Measurements from ENCODE around the gene NEAT1.
A peak's percentile ranks its signal among the peaks of the same experiment; 100 is the strongest.
"Not testable (repeated sequence)": the region's sequence is repeated elsewhere in the genome, so short reads cannot be mapped to it uniquely, and the experiment has no call there.

The NEAT1 gene

DNA sequence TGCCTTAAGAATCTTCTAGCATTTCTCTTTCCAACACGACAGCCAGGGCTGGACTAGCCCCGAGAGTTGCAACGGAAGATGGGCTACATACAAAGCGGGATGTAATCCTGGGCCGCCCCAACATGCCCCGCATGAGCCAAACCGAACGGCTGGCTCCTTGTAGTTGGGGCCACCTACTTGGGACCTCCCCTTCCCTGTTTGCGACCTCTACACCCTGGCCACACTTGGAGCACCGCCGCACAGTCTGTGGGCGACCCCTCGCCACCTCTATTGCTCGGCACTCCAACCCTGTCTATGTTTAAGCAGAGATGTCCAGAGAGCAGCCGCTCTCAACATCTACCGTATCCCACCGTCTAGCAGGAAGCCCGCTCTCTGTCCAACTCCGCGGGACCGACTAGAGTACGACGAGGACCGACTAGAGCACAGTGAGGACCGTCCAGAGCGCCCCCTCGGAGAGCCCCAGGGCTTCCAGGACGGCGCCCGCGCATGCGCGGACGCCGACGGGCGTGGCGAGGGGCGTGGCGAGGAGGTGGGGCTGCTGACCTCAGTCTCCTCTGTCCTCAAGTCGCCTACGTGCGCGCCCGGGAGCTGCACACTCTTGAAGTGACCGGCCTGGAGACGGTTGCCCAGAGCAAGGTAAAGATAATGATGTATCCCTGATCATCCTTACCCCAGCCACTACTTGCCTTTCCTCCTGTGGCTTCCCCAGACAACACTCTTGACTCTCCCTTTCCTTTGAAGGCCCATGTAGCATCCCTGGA lies 32.3 kb downstream of the NEAT1 start:
- no peak for DNase-seq

GRCh38 chr11:65456418-65456817 lies 33.8 kb downstream of the NEAT1 start:
- DNase-seq = no peak

- DNase-seq = no peak
Measured at GRCh38 chr11:65459552-65459951, 37.0 kb downstream of the NEAT1 start.

GRCh38 chr11:65465471-65465870 lies 42.9 kb downstream of the NEAT1 start:
- DNase-seq = not testable (repeated sequence)

DNA sequence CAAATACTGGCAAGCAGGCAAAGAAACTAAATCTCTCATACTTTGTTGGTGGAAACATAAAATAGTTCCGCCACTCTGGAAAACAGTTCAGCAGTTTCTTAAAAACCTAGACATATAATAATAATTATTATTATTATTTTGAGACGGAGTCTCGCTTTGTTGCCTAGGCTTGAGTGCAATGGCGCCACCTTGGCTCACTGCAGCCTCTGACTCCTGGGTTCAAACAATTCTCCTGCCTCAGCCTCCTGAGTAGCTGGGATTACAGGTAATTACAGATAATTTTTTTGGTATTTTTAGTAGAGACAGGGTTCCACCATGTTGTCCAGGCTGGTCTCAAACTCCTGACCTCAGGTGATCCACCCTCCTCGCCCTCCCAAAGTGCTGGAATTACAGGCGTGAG lies 44.7 kb downstream of the NEAT1 start:
- DNase-seq = not testable (repeated sequence)

- DNase-seq = no peak
Measured at GRCh38 chr11:65468874-65469333, 46.3 kb downstream of the NEAT1 start.

DNA sequence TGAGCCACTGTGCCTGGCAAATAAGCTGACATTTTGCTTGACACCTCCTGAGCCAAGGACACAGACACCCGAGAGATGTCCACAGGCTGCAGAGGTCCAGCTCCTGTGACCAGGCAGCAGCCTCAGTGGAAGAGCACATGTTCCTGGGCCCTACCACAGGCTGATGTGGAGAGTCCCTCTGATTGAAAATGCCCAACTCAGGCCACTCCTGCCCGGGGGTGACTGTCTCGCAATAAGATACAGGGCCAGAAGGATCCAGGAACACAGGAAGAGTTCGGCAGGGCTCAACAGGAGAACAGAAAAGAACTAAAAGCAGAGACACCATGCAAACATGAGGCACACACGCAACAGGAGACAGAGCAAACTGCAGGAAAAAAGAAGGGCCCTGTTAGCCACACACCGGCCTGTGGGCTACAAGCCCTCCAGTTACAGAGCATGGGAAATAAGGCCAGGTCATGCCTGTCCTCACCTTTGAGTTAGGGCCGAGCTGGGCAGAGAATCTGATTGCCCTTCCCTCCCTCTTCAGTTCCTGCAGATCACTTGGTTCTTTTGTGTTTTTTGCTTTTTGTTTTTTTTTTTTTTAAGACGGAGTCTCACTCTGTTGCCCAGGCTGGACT lies 47.9 kb downstream of the NEAT1 start:
- DNase-seq = no peak

DNA sequence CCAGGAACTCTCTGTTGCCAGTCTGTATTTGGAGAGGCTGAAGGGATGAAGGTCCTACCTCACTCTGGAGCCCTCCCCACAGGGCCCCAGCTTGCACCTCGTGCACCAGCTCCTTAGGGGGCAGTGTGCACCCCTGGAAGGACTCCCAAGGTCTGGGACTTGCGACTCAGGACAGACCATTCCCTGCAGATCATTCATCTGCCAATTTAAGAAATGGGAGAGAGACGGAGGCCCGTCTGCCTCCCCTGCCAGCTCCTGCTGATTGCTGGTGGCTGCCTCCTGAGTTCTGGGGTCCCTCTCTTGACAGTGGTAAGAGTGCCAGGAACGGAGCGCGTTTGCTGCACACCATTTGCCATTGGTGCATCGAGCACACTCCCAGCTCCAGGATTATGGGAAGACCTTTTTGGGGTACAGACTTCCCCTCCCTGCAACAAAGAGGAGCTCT lies 48.9 kb downstream of the NEAT1 start:
- DNase-seq = no peak

- not testable (repeated sequence) for DNase-seq
Measured at GRCh38 chr11:65472588-65473277, 50.1 kb downstream of the NEAT1 start.

- no peak for DNase-seq
Measured at GRCh38 chr11:65473278-65473860, 50.8 kb downstream of the NEAT1 start.

- no peak for DNase-seq
Measured at GRCh38 chr11:65474864-65475263, 52.3 kb downstream of the NEAT1 start.

GRCh38 chr11:65476632-65477148 lies 54.1 kb downstream of the NEAT1 start:
- DNase-seq = no peak

DNA sequence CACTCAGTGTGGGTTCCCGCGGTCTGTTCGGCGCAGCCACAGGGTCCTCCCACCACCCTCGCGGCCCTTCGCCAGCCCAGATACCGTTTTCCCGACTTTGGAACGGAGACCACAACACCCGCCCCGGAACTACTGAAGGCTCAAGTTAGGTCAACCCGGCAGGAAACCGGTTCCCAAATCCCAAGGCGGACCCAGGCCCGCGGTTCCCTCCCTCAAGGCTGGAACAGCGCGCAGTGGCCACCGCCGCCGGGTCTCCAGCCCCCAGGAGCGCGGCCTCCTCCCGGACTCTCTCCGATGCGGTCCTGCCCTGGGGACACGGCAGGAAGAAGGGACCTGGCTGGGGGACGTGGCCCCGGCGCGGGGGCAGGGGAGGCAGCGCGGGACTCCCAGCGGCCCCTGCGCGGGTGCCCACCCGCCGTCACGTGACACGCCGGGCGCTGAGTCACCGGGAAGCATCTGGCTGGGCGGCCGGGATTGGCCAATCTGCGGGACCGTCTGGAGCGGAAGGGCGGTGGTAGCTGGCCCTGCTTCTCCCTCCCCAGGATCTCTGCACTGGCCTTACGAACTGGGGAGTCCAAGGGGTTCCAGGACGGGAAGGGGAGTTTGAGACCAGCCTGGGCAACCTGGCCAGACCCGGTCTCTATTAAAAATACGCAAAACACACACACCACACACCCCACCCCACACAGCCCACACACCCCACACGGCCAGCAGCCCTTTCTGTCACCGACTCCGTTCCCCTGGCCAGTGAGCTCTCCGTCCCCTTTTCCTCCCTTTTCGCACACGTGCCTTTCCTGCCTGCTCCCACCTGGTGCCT lies 54.8 kb downstream of the NEAT1 start:
- DNase-seq = peak; percentile 23

DNA sequence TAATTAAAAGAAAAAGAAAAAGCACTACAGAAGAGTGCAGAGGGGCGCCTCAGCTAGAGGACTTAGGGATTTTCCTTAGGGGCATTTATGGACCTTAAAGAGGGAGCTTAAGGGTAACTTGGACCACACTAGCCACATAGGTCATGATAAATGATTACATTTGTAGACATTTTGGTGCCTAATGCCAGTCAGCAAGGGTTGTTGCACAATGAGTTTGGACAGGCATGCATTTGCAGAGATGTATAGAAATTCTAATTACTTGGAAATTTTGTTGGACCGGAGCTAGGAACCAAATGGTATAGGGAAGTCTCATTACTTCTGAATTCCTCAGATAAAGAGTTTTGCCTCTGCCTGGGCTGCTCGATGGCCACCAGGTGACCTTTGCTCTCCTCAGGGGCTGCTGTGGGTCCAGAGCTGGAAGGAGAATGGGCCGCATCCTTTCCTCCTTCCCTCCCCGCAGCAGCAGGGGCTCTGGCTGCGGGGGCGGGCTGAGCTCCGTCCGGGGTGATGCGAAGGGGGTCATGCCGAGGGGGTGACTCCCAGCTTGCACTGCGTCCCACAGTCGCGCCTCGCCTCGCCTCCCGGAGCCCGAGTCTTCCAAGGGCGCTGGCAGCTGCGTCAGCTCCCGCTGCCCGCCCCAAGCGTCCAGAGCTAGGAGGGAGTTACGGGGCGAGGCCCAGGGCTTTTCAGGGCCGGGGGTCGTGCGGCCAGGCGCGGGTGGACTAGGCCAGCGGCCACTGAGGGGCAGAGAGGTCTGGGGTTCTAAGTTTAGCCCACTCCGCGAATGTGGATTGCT lies 56.0 kb downstream of the NEAT1 start:
- no peak for DNase-seq

DNA sequence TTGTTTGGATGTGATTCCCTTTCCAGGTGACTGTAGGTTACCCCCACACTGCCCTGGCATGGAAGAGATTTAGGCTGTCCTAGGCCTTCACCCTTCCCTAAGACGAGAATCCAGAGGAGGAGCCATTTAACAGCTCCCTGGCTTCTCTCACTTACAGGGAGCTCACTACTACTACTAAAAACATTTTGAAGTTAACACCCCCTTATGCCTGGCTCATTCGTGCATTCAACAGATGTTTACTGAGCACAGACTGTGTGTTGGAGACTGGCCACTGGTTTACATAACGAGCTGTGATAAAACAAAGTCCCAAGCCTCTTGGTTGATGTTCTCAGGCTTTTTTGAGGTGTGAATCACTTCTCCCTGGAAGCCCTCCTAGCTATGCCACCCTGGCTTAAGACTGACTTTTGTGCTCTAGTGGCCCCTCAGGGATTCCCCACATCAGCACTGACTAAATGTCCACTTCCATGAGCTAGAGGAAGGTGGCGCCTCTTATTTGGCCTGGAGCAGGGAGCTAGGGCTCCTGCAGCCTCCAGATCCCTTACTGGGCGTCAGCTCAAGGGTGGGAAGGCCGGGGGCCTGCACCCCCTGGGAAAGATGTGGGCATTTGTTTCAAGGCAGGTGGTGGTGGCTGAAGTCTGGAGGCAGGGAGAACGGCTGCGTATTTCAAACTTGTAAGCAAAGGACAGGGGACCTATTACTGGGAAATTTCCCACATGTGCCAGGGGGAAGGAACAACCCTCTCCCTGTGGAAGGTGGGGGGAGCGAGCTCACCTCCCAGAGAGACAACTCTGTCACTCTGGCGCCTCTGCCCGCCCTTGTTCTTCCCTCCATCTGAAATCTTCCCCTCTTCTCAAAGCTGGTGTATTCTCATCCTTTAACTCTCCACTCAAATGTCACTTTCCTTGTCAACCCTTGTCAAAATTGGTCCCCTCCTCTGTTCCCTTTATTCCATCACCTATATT lies 56.9 kb downstream of the NEAT1 start:
- no peak for DNase-seq

DNA sequence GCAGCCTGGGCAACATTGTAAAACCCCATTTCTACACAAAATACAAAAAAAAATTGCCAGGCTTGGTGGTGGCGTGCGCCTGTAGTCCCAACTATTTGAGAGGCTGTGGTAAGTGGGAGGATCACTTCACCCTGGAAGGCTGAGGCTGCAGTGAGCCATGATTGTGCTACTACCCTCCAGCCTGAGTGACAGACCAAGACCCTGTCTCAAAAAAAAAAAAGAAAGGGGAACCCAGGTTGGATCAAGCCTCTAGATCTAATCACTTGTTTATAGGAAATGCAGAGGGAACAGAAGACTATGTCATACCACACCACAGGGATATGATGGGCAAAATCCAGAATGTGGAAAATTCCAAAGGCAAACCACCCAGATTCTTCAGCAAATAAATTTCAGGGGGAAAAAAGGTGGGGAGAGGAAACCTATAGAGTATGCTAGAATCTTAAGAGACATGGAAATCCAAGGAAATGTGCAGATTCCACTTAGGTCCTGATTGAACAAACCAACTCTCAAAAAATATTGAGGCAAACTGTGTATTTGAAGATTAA lies 59.8 kb downstream of the NEAT1 start:
- DNase-seq = no peak

DNA sequence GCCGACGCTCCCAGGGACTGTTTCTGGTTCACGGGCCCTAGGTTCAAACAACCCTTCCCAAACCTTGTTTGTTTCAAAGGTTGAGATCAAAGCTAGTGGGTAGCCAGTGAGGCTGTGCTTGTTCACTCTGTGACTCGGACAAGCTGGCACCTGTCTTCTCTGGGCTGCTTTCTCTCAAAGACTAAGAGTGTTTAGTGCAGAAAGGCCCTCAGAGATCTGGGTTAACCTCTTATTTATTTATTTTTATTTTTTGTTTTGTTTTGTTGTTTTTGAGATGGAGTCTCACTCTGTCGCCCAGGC lies 63.3 kb downstream of the NEAT1 start:
- no peak for DNase-seq

GRCh38 chr11:65486570-65487466 lies 64.2 kb downstream of the NEAT1 start:
- DNase-seq = no peak
